ENCODE data around the gene CCNL2. TPM values are rescaled to one million over a fixed set of nuclear protein-coding genes. Genes with fewer than 3 reads are reported as not detected.

The CCNL2 gene
- total RNA-seq, 2 donors from 2014 or later, result 187 to 244 TPM

DNA sequence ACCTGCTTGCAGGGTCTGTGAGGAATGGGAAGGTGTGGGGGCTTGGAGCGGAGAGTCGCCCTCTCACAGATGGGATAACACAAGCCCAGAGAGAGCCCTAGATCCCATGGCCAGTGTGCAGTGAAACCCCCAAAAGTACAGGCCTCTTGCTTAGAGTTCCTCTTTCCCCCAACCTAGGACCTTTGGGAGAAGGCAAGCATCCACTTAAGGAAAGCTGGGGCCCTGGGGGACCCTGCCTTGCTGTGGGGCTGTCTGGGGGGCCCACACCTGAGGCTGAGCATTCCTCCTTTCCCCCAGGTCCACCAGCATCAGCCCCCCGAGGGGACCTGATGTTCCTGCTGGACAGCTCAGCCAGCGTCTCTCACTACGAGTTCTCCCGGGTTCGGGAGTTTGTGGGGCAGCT lies 37.5 kb upstream of the CCNL2 start:
- Mint-ChIP-seq H3K36me3 (ENCODE audit: low read depth) (peaks cover 3% of the 10 kb centered on the region), H3K27ac (no peak overlapping the region), H3K4me1 (peaks cover 3% of the 10 kb centered on the region), H3K27me3 (ENCODE audit: insufficient read depth) (peaks cover 4% of the 10 kb centered on the region), H3K4me3 (peak overlapping the region; percentile 56), H3K9me3 (no peaks in the 10 kb centered on the region)
- Histone ChIP-seq H3K4me1 (ENCODE audit: control insufficient read depth, insufficient read depth, low read length) (peaks cover 14% of the 10 kb centered on the region), H3K36me3 (ENCODE audit: control insufficient read depth, insufficient read depth, low read length) (no peaks in the 10 kb centered on the region), H3K9ac (ENCODE audit: extremely low read depth, low read length, poor library complexity, severe bottlenecking) (no peak overlapping the region), H3K27me3 (ENCODE audit: control insufficient read depth, insufficient read depth, low read length, poor library complexity, severe bottlenecking) (peaks cover 16% of the 10 kb centered on the region), H3K4me3 (ENCODE audit: low read length) (peak overlapping the region; percentile 58), H3K9me3 (ENCODE audit: control insufficient read depth, low read length) (no peaks in the 10 kb centered on the region), H3K27ac (ENCODE audit: low read depth, low read length) (no peak overlapping the region)
- TF ChIP-seq, protein P1, sequence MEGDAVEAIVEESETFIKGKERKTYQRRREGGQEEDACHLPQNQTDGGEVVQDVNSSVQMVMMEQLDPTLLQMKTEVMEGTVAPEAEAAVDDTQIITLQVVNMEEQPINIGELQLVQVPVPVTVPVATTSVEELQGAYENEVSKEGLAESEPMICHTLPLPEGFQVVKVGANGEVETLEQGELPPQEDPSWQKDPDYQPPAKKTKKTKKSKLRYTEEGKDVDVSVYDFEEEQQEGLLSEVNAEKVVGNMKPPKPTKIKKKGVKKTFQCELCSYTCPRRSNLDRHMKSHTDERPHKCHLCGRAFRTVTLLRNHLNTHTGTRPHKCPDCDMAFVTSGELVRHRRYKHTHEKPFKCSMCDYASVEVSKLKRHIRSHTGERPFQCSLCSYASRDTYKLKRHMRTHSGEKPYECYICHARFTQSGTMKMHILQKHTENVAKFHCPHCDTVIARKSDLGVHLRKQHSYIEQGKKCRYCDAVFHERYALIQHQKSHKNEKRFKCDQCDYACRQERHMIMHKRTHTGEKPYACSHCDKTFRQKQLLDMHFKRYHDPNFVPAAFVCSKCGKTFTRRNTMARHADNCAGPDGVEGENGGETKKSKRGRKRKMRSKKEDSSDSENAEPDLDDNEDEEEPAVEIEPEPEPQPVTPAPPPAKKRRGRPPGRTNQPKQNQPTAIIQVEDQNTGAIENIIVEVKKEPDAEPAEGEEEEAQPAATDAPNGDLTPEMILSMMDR (conservative IDR thresholded peaks at IDR 0.05), result no peak
- DNase-seq, result no peak
- 89 to 92% methylated on average over 5 to 7 of the region's 7 CpGs for WGBS, 2 experiments (ENCODE audit: insufficient coverage in 1 of 2, insufficient read length in 1 of 2)

DNA sequence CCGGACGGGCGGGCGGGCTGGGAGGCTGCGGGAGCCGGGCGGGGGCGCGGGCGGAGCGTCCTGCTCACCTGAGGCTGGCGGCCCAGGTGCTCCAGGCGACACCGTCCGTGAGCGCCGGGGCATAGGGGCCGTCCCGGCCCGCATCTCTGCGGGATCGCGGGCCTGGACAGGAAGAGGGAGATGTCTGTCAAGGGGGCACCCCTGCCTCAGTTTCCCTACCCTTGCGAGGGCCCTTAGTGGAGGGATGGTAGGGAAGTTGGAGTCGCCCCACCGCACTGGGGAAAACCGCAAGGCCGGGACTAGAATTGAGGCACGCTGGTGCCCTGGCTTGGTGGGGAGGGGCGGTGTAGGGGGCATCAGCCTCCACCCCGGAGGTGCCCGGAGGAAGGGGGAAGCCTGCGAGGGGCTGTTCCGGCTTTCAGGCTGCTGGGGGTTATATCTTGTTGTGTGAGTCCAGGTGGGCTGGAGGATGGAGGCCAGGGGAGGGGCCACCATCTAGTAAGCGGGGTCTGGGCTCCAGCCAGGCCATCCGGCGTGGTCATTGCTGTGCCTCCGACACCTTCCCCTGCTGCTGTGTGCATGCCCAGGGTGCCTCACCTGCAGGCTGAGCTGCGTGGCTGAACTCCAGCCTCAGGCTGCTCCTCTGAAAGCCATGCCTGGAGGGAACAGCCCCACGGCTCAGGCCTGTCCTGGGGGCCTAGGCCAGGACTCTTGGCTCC lies 36.9 kb upstream of the CCNL2 start:
- Mint-ChIP-seq H3K4me1 (peaks cover 3% of the 10 kb centered on the region), H3K27me3 (ENCODE audit: insufficient read depth) (peaks cover 4% of the 10 kb centered on the region), H3K27ac (no peak overlapping the region), H3K36me3 (ENCODE audit: low read depth) (peaks cover 3% of the 10 kb centered on the region), H3K9me3 (no peaks in the 10 kb centered on the region), H3K4me3 (peak overlapping the region; percentile 56)
- H3K27me3 ChIP-seq (ENCODE audit: control insufficient read depth, insufficient read depth, low read length, poor library complexity, severe bottlenecking), result peaks cover 16% of the 10 kb centered on the region
- H3K9me3 ChIP-seq (ENCODE audit: control insufficient read depth, low read length), result no peaks in the 10 kb centered on the region
- peaks cover 14% of the 10 kb centered on the region for H3K4me1 ChIP-seq (ENCODE audit: control insufficient read depth, insufficient read depth, low read length)
- H3K4me3 ChIP-seq (ENCODE audit: low read length), result peak overlapping the region; percentile 58
- peak; percentile 50 for DNase-seq
- TF ChIP-seq, protein P1 (conservative IDR thresholded peaks at IDR 0.05), result no peak
- no peak overlapping the region for H3K9ac ChIP-seq (ENCODE audit: extremely low read depth, low read length, poor library complexity, severe bottlenecking)
- WGBS, 2 experiments (ENCODE audit: insufficient coverage in 1 of 2, insufficient read length in 1 of 2), result 28 to 71% methylated on average over 7 to 40 of the region's 40 CpGs
- H3K27ac ChIP-seq (ENCODE audit: low read depth, low read length), result no peak overlapping the region
- H3K36me3 ChIP-seq (ENCODE audit: control insufficient read depth, insufficient read depth, low read length), result no peaks in the 10 kb centered on the region

DNA sequence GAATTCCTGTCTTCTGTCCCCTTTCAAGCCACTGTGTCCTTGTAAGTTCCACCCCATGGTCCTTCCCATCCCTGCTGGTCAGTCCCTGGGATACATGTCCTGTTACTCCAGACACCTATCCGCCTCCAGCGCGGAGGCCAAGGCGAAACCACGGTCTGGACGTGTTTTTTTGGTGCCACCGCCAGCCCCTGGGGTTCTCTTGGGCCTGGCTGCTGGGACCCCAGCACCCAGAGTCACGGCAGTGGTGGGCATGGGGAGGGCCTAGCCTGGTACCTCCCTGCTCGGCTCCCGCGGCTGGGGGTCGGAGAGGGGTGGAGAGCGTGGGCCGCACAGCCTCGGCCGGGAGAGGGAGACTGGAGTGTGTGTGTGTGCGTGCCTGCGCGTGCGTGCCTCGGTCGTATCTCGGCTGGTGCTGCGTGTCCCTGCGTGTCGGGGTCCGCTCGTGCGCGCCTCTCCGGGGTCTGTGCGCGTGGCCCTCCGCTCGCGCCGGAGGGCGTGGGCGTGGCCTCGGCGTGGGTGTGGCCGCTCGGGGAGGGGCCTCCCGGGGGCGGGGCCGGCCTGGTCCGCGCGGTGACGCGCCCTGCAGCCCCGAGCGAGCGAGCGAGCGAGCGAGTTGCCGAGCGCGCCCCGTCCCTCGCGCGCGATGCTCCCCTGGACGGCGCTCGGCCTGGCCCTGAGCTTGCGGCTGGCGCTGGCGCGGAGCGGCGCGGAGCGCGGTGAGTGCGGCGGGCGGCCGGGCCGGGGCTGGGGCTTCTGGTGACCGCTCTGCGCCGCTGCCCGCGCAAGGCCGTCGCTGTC lies 36.2 kb upstream of the CCNL2 start, which contains the start of gene VWA1:
VWA1 (plus strand) TSS at position 585 of the 798 bp plus-strand sequence; CDS start at position 644, 59 bp downstream.
- 12 to 18% methylated on average over 24 to 89 of the region's 89 CpGs for WGBS, 2 experiments (ENCODE audit: insufficient coverage in 1 of 2, insufficient read length in 1 of 2)
- TF ChIP-seq, protein P1 (conservative IDR thresholded peaks at IDR 0.05), result peak; percentile 11
- DNase-seq, result peak; percentile 87
- H3K9me3 Mint-ChIP-seq, result no peaks in the 10 kb centered on the region
- peak within 1 kb of the TSS; percentile 56 for H3K4me3 Mint-ChIP-seq
- Histone ChIP-seq H3K27ac (ENCODE audit: low read depth, low read length) (no peak within 1 kb of the TSS), H3K4me1 (ENCODE audit: control insufficient read depth, insufficient read depth, low read length) (peaks cover 14% of the 10 kb centered on the region), H3K36me3 (ENCODE audit: control insufficient read depth, insufficient read depth, low read length) (no peaks in the 10 kb centered on the region), H3K9me3 (ENCODE audit: control insufficient read depth, low read length) (no peaks in the 10 kb centered on the region), H3K4me3 (ENCODE audit: low read length) (peak within 1 kb of the TSS; percentile 69), H3K9ac (ENCODE audit: extremely low read depth, low read length, poor library complexity, severe bottlenecking) (no peak within 1 kb of the TSS), H3K27me3 (ENCODE audit: control insufficient read depth, insufficient read depth, low read length, poor library complexity, severe bottlenecking) (peaks cover 16% of the 10 kb centered on the region)
- H3K27ac Mint-ChIP-seq, result no peak within 1 kb of the TSS
- peaks cover 4% of the 10 kb centered on the region for H3K27me3 Mint-ChIP-seq (ENCODE audit: insufficient read depth)
- H3K4me1 Mint-ChIP-seq, result peaks cover 5% of the 10 kb centered on the region
- no peaks in the 10 kb centered on the region for H3K36me3 Mint-ChIP-seq (ENCODE audit: low read depth)
